Measurements from ENCODE around the gene NFE2L3. TPM values are rescaled to one million over a fixed set of nuclear protein-coding genes. Genes with fewer than 3 reads are reported as not detected.

Gene NFE2L3
- total and polyA plus RNA-seq, 2 of the 4 experiments (the other 2 are of a cell fraction): 28.0 to 43.2 TPM

DNA sequence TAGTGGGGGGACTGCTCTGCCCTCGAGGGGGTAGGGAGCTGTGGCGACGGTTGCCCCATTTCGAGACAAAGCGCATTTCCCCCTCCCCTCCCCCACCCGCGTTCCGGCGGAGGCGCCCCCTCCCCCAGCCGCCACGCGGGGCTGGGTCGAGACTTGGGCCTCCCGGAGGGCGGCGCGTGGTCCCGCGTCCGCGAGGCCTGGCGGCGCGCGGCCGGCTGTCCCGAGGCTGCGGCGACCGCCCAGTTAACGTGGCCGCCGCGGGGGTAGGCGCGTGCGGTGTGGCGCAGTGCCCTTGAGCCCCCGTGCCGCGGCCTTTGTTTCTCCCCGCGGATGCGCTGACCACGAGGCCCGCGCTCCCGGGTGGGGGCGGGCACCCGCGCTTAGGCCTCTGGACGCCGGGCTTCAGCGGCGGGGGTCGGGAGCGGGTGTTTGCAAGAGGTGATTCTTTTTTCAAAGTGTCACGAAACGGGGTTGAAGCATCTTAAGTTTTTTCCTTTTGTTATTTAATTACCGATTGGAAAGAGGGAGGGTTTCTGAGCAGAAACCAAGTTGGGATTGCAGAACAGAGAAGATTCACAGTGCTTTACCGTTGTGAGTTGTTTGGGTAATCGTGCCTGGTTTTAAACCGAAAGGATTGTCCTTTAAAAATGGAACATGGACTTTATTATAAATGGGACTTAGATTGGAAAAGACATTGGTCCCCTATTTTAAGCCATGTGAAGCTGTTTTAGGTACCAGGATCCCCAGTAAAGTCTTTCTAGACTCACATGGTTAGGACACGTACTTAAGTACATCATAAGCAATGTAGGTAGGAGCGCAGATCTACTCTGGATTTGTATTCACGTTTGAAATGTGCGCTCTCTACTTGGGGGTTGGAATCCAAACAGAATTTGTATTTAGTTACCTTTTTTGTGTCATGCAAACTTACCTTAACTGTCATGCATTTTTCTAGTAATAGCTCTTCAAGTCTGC lies 50.3 kb downstream of the NFE2L3 start (continued):
- TF ChIP-seq, protein P1, sequence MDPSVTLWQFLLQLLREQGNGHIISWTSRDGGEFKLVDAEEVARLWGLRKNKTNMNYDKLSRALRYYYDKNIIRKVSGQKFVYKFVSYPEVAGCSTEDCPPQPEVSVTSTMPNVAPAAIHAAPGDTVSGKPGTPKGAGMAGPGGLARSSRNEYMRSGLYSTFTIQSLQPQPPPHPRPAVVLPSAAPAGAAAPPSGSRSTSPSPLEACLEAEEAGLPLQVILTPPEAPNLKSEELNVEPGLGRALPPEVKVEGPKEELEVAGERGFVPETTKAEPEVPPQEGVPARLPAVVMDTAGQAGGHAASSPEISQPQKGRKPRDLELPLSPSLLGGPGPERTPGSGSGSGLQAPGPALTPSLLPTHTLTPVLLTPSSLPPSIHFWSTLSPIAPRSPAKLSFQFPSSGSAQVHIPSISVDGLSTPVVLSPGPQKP (IDR thresholded peaks at IDR 0.05; ENCODE audit: borderline replicate concordance, low read depth, low read length): no peak
- TF ChIP-seq MXI1 (IDR thresholded peaks at IDR 0.05; ENCODE audit: borderline replicate concordance, low read depth, low read length) (peak; percentile 91; the same call in 1 of the 2 replicates), FOS (IDR thresholded peaks at IDR 0.05; ENCODE audit: low read depth, low read length) (no peak)
